ENCODE data around the gene ACP3. TPM values are rescaled to one million over a fixed set of nuclear protein-coding genes. Genes with fewer than 3 reads are reported as not detected.
"Not testable (repeated sequence)": the region's sequence is repeated elsewhere in the genome, so short reads cannot be mapped to it uniquely, and the experiment has no call there.

Gene ACP3
- polyA plus RNA-seq, 1 donor from 2014 or later = not detected

DNA sequence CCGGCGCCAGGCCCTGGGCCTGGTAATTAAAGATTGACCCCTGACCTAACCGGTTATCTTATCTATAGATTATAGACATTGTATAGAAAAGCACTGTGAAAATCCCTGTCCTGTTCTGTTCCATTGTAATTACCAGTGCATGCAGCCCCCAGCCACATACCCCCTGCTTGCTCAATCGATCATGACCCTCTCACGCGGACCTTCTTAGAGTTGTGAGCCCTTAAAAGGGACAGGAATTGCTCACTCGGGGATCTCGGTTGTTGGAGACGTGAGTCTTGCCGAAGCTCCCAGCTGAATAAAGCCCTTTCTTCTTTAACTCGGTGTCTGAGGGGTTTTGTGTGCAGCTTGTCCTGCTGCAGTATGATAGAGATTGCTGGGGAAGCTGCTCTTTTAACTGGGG lies 7.2 kb upstream of the ACP3 start:
- H2AFZ ChIP-seq (ENCODE audit: low read depth, low read length); H3K9me3 ChIP-seq (ENCODE audit: low read length); H3K36me3 ChIP-seq (ENCODE audit: insufficient read depth, low read length); H3K9ac ChIP-seq (ENCODE audit: low read length); H3K27me3 ChIP-seq (ENCODE audit: insufficient read depth, low read depth, low read length); H3K27ac ChIP-seq (ENCODE audit: low read length); H3K79me2 ChIP-seq (replicated peaks; ENCODE audit: insufficient read depth, low read length); H4K20me1 ChIP-seq (ENCODE audit: insufficient read depth); H3K4me3 ChIP-seq (ENCODE audit: low read length); H3K9me2 ChIP-seq (ENCODE audit: insufficient read depth, low read length); H3F3A ChIP-seq (ENCODE audit: insufficient read depth, low read length, poor library complexity, severe bottlenecking); H3K4me2 ChIP-seq (ENCODE audit: low read length): not testable (repeated sequence)

GRCh38 chr3:132311316-132311715 lies 5.9 kb upstream of the ACP3 start:
- Histone ChIP-seq H2AFZ (ENCODE audit: low read depth, low read length) (no peak overlapping the region), H3K9me2 (ENCODE audit: insufficient read depth, low read length) (no peaks in the 10 kb centered on the region)

GRCh38 chr3:132311841-132312240 lies 5.4 kb upstream of the ACP3 start:
- Histone ChIP-seq H3K36me3 (ENCODE audit: insufficient read depth, low read length) (no peaks in the 10 kb centered on the region), H3K9me3 (ENCODE audit: low read length) (no peaks in the 10 kb centered on the region), H2AFZ (ENCODE audit: low read depth, low read length) (no peak overlapping the region), H3K4me3 (ENCODE audit: low read length) (no peak overlapping the region), H3K27me3 (ENCODE audit: insufficient read depth, low read depth, low read length) (no peaks in the 10 kb centered on the region), H3K4me2 (ENCODE audit: low read length) (no peak overlapping the region), H3F3A (ENCODE audit: insufficient read depth, low read length, poor library complexity, severe bottlenecking) (no peaks in the 10 kb centered on the region), H3K9ac (ENCODE audit: low read length) (no peak overlapping the region), H3K79me2 (replicated peaks; ENCODE audit: insufficient read depth, low read length) (no peaks in the 10 kb centered on the region), H4K20me1 (ENCODE audit: insufficient read depth) (no peaks in the 10 kb centered on the region), H3K9me2 (ENCODE audit: insufficient read depth, low read length) (no peaks in the 10 kb centered on the region), H3K27ac (ENCODE audit: low read length) (no peak overlapping the region)
- TF ChIP-seq RAD21 (conservative IDR thresholded peaks at IDR 0.05) (no peak), MXI1 (conservative IDR thresholded peaks at IDR 0.05; ENCODE audit: poor library complexity, severe bottlenecking) (no peak), TAF1 (IDR thresholded peaks at IDR 0.05; ENCODE audit: low read depth) (no peak), SMC3 (conservative IDR thresholded peaks at IDR 0.05; ENCODE audit: poor library complexity) (no peak), POLR2AphosphoS5 (IDR thresholded peaks at IDR 0.05) (no peak), CTCF (IDR thresholded peaks at IDR 0.05; ENCODE audit: poor library complexity, severe bottlenecking) (no peak), REST (IDR thresholded peaks at IDR 0.05; ENCODE audit: borderline replicate concordance) (no peak), EP300 (conservative IDR thresholded peaks at IDR 0.05; ENCODE audit: poor library complexity, severe bottlenecking) (no peak), EZH2 (IDR thresholded peaks at IDR 0.05; ENCODE audit: borderline replicate concordance, insufficient read depth, low read length, poor library complexity, severe bottlenecking) (no peak)

More at GRCh38 chr3:132311316-132311715, 5.9 kb upstream of the ACP3 start:
- Histone ChIP-seq H3K79me2 (replicated peaks; ENCODE audit: insufficient read depth, low read length) (no peaks in the 10 kb centered on the region), H3K9ac (ENCODE audit: low read length) (no peak overlapping the region), H3K36me3 (ENCODE audit: insufficient read depth, low read length) (no peaks in the 10 kb centered on the region), H3K4me2 (ENCODE audit: low read length) (no peak overlapping the region), H3K27ac (ENCODE audit: low read length) (no peak overlapping the region), H4K20me1 (ENCODE audit: insufficient read depth) (no peaks in the 10 kb centered on the region), H3K9me3 (ENCODE audit: low read length) (no peaks in the 10 kb centered on the region), H3K4me3 (ENCODE audit: low read length) (no peak overlapping the region), H3F3A (ENCODE audit: insufficient read depth, low read length, poor library complexity, severe bottlenecking) (no peaks in the 10 kb centered on the region), H3K27me3 (ENCODE audit: insufficient read depth, low read depth, low read length) (no peaks in the 10 kb centered on the region)
- TF ChIP-seq TAF1 (IDR thresholded peaks at IDR 0.05; ENCODE audit: low read depth) = no peak
- no peak for TF ChIP-seq REST (IDR thresholded peaks at IDR 0.05; ENCODE audit: borderline replicate concordance)
- TF ChIP-seq SMC3 (conservative IDR thresholded peaks at IDR 0.05; ENCODE audit: poor library complexity) = no peak
- TF ChIP-seq EZH2 (IDR thresholded peaks at IDR 0.05; ENCODE audit: borderline replicate concordance, insufficient read depth, low read length, poor library complexity, severe bottlenecking) = no peak
- no peak for TF ChIP-seq MXI1 (conservative IDR thresholded peaks at IDR 0.05; ENCODE audit: poor library complexity, severe bottlenecking)
- no peak for TF ChIP-seq POLR2AphosphoS5 (IDR thresholded peaks at IDR 0.05)

Measured in neural cell (in vitro differentiated cells).